ENCODE data around the gene NCK2.

The NCK2 gene

GRCh38 chr2:105712166-105712915 lies 32.4 kb upstream of the NCK2 start:
- TF ChIP-seq EZH2phosphoT487 (IDR thresholded peaks at IDR 0.05; ENCODE audit: borderline replicate concordance, low read length): no peak
- H3K4me2 ChIP-seq (ENCODE audit: low read length): no peak overlapping the region
- peaks cover 22% of the 10 kb centered on the region for H3K27me3 ChIP-seq (ENCODE audit: control insufficient read depth, low read length)
- no peaks in the 10 kb centered on the region for H3K9me3 ChIP-seq (ENCODE audit: control insufficient read depth, insufficient read depth, low read length)
- no peak overlapping the region for H3K4me3 ChIP-seq (ENCODE audit: low read length)
- H3K27ac ChIP-seq (ENCODE audit: low read depth, low read length): no peak overlapping the region
- no peaks in the 10 kb centered on the region for H3K79me2 ChIP-seq (ENCODE audit: control insufficient read depth, low read length)
- no peaks in the 10 kb centered on the region for H3K9me2 ChIP-seq (replicated peaks; ENCODE audit: control insufficient read depth, low read length)
- no peaks in the 10 kb centered on the region for H3K4me1 ChIP-seq (ENCODE audit: control insufficient read depth, low read length)
- H4K20me1 ChIP-seq (ENCODE audit: control insufficient read depth, insufficient read depth, low read depth, low read length): no peaks in the 10 kb centered on the region
- H3K36me3 ChIP-seq (ENCODE audit: control insufficient read depth, low read length): no peaks in the 10 kb centered on the region
- H3F3A ChIP-seq (ENCODE audit: control insufficient read depth, insufficient read depth): no peaks in the 10 kb centered on the region

- no peaks in the 10 kb centered on the region for H3K36me3 ChIP-seq (ENCODE audit: control insufficient read depth, low read length)
- peaks cover 22% of the 10 kb centered on the region for H3K27me3 ChIP-seq (ENCODE audit: control insufficient read depth, low read length)
- H4K20me1 ChIP-seq (ENCODE audit: control insufficient read depth, insufficient read depth, low read depth, low read length): no peaks in the 10 kb centered on the region
- no peak overlapping the region for H3K27ac ChIP-seq (ENCODE audit: low read depth, low read length)
- no peak overlapping the region for H3K4me3 ChIP-seq (ENCODE audit: low read length)
- H3K9me2 ChIP-seq (replicated peaks; ENCODE audit: control insufficient read depth, low read length): no peaks in the 10 kb centered on the region
- H3F3A ChIP-seq (ENCODE audit: control insufficient read depth, insufficient read depth): no peaks in the 10 kb centered on the region
- no peaks in the 10 kb centered on the region for H3K79me2 ChIP-seq (ENCODE audit: control insufficient read depth, low read length)
- no peak overlapping the region for H3K4me2 ChIP-seq (ENCODE audit: low read length)
- no peaks in the 10 kb centered on the region for H3K9me3 ChIP-seq (ENCODE audit: control insufficient read depth, insufficient read depth, low read length)
- H3K4me1 ChIP-seq (ENCODE audit: control insufficient read depth, low read length): no peaks in the 10 kb centered on the region
- no peak for TF ChIP-seq EZH2phosphoT487 (IDR thresholded peaks at IDR 0.05; ENCODE audit: borderline replicate concordance, low read length)
- TF ChIP-seq, protein P1, sequence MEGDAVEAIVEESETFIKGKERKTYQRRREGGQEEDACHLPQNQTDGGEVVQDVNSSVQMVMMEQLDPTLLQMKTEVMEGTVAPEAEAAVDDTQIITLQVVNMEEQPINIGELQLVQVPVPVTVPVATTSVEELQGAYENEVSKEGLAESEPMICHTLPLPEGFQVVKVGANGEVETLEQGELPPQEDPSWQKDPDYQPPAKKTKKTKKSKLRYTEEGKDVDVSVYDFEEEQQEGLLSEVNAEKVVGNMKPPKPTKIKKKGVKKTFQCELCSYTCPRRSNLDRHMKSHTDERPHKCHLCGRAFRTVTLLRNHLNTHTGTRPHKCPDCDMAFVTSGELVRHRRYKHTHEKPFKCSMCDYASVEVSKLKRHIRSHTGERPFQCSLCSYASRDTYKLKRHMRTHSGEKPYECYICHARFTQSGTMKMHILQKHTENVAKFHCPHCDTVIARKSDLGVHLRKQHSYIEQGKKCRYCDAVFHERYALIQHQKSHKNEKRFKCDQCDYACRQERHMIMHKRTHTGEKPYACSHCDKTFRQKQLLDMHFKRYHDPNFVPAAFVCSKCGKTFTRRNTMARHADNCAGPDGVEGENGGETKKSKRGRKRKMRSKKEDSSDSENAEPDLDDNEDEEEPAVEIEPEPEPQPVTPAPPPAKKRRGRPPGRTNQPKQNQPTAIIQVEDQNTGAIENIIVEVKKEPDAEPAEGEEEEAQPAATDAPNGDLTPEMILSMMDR (IDR thresholded peaks at IDR 0.05; ENCODE audit: low read depth, low read length, poor library complexity, severe bottlenecking): no peak
These were observed 31.6 kb upstream of the NCK2 start for GRCh38 chr2:105712981-105713596.

DNA sequence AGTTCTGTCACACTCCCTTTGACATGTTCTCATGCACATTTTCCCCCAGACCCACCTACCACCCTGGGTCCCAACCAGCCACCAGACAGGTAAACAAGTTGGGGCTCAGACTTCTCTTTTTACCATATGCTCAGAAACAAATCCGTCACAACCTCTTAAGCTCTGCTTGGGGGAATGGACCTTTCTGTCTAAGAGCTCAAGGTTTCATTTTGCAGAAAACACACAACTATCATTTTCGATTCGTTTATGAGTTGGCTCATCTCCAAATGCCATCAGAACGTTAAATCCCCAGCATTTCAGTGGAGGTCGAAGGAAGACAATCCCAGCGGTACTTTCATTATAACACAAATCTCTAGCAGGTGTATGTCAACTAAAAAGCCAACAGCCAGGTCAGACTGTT lies 30.6 kb upstream of the NCK2 start:
- H3K4me1 ChIP-seq (ENCODE audit: control insufficient read depth, low read length): no peaks in the 10 kb centered on the region
- no peak overlapping the region for H3K27ac ChIP-seq (ENCODE audit: low read depth, low read length)
- H3K36me3 ChIP-seq (ENCODE audit: control insufficient read depth, low read length): no peaks in the 10 kb centered on the region
- H3K9me3 ChIP-seq (ENCODE audit: control insufficient read depth, insufficient read depth, low read length): no peaks in the 10 kb centered on the region
- no peaks in the 10 kb centered on the region for H3K79me2 ChIP-seq (ENCODE audit: control insufficient read depth, low read length)
- no peak overlapping the region for H3K4me2 ChIP-seq (ENCODE audit: low read length)
- H3K27me3 ChIP-seq (ENCODE audit: control insufficient read depth, low read length): peaks cover 25% of the 10 kb centered on the region
- no peaks in the 10 kb centered on the region for H4K20me1 ChIP-seq (ENCODE audit: control insufficient read depth, insufficient read depth, low read depth, low read length)
- H3K4me3 ChIP-seq (ENCODE audit: low read length): no peak overlapping the region
- no peaks in the 10 kb centered on the region for H3K9me2 ChIP-seq (replicated peaks; ENCODE audit: control insufficient read depth, low read length)
- TF ChIP-seq, protein P1 (IDR thresholded peaks at IDR 0.05; ENCODE audit: low read depth, low read length, poor library complexity, severe bottlenecking): no peak
- no peak for TF ChIP-seq EZH2phosphoT487 (IDR thresholded peaks at IDR 0.05; ENCODE audit: borderline replicate concordance, low read length)
- H3F3A ChIP-seq (ENCODE audit: control insufficient read depth, insufficient read depth): no peaks in the 10 kb centered on the region

- no peaks in the 10 kb centered on the region for H3K36me3 ChIP-seq (ENCODE audit: control insufficient read depth, low read length)
- no peak overlapping the region for H3K27ac ChIP-seq (ENCODE audit: low read depth, low read length)
- H3K4me3 ChIP-seq (ENCODE audit: low read length): no peak overlapping the region
- no peaks in the 10 kb centered on the region for H3K9me2 ChIP-seq (replicated peaks; ENCODE audit: control insufficient read depth, low read length)
- H3K4me1 ChIP-seq (ENCODE audit: control insufficient read depth, low read length): no peaks in the 10 kb centered on the region
- no peaks in the 10 kb centered on the region for H4K20me1 ChIP-seq (ENCODE audit: control insufficient read depth, insufficient read depth, low read depth, low read length)
- no peak overlapping the region for H3K4me2 ChIP-seq (ENCODE audit: low read length)
- no peaks in the 10 kb centered on the region for H3F3A ChIP-seq (ENCODE audit: control insufficient read depth, insufficient read depth)
- H3K27me3 ChIP-seq (ENCODE audit: control insufficient read depth, low read length): peaks cover 19% of the 10 kb centered on the region
- no peak for TF ChIP-seq EZH2phosphoT487 (IDR thresholded peaks at IDR 0.05; ENCODE audit: borderline replicate concordance, low read length)
- TF ChIP-seq, protein P1 (IDR thresholded peaks at IDR 0.05; ENCODE audit: low read depth, low read length, poor library complexity, severe bottlenecking): no peak
- H3K9me3 ChIP-seq (ENCODE audit: control insufficient read depth, insufficient read depth, low read length): no peaks in the 10 kb centered on the region
- no peaks in the 10 kb centered on the region for H3K79me2 ChIP-seq (ENCODE audit: control insufficient read depth, low read length)
These were observed 25.7 kb upstream of the NCK2 start for GRCh38 chr2:105718846-105719481.

Data from DOHH2 (cell line).